VCaP (cell line): ENCODE data around the gene NDP.

Experiments
- H3K27ac ChIP-seq: fragments of 450-650 bp; 2 replicates; pipeline ENCODE4 v1.5.1; 2017
- CTCF ChIP-seq: fragments of 450-650 bp; conservative IDR thresholded peaks from 2 replicates; pipeline ENCODE4 v1.5.1; 2017; ENCODE audit warnings: mild to moderate bottlenecking, moderate library complexity

Gene NDP

GRCh38 chrX:43910012-43910411 lies 63.2 kb downstream of the NDP start:
- no peak for TF ChIP-seq CTCF
- H3K27ac ChIP-seq: no peak overlapping the region

GRCh38 chrX:43909141-43909540 lies 64.0 kb downstream of the NDP start:
- no peak overlapping the region for H3K27ac ChIP-seq
- no peak for TF ChIP-seq CTCF

DNA sequence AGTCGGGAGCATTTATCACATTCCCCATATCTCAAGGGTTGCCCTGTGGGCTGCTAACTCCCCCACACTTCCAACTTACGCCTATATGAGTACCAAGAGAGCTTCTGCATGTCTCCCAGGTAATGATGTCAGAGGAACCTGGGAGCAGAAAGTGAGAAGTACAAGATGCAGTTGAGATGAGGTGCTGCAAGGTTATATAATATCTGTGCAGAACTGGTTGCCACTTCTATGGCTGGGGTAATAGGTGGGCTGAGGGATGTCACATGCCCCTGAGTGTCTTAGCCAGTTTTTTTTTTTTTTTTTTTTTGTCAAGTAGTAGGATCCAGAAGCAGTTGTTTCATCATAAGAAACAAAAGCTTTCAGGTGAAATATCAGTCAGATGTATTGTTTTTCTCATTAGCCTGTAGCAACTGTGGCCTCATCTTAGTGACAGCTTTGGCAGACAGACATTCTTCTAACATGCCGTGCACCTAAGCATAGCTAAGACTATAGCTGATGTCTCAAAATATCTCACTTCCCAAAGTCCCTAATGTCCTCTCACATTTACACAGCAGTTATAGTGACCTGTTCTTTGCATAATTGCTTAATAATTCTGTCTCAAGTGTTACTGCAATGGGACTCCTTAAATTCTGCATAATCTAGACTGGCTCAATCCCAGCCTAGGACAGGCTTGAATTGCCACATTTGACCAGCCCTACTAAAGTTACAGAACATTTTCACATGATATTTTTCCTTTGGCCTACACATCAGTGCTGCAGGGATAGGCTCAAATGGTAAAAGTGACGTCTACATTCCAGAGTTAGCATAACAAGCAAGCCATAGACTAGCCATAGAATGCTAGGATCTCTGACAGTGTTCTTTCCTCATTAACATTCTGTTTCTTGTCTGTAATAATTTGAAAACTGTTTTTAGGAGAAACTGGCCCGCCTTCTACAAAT lies 73.0 kb downstream of the NDP start:
- no peak overlapping the region for H3K27ac ChIP-seq
- no peak for TF ChIP-seq CTCF
